HG03135 (cell line): ENCODE measurements around the gene SBK1.

Experiments used
- ATAC-seq: cut with Tn5 transposase; IDR thresholded peaks from one replicate; pipeline ENCODE4 v1.9.1; 2021; ENCODE audit warnings: mild to moderate bottlenecking, moderate library complexity; ENCODE audit not compliant: unreplicated experiment

The SBK1 gene

DNA sequence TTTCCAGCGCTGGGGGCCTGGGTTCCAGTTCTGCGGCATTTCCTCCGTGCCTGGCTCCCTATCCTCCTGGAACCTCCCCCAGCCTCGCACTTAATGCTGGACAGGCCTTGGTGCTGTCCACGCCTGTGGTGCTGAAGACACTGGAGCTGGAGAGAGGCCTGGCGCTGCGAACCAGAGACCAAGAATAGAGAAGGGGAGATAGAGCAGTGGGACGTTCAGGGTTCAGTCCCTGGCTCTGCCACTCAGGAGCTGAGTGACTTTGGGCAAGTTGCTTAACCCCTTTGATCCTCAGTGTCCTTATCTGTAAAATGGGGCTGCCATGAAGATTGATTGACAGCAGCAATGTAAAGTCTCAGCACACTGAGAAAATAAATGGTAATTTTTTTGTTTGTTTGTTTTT is 11.9 kb downstream of the SBK1 start:
- no peak for ATAC-seq

DNA sequence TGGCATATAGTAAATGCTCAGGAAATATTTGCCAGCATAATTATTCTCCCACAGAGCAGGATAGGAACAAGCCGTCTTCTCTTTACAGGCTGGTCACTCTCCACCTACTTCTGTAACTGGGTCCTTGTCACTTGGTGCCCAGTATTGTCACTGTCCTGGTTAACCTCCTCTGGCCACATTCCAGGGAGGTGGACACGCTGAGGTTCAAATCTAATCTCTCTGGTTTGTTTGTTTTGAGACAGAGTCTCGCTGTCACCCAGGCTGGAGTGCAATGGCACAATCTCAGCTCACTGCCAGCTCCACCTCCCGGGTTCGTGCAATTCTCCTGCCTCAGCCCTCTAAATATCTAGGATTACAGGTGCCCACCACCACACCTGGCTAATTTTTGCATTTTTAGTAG is 15.6 kb downstream of the SBK1 start:
- no peak for ATAC-seq

DNA sequence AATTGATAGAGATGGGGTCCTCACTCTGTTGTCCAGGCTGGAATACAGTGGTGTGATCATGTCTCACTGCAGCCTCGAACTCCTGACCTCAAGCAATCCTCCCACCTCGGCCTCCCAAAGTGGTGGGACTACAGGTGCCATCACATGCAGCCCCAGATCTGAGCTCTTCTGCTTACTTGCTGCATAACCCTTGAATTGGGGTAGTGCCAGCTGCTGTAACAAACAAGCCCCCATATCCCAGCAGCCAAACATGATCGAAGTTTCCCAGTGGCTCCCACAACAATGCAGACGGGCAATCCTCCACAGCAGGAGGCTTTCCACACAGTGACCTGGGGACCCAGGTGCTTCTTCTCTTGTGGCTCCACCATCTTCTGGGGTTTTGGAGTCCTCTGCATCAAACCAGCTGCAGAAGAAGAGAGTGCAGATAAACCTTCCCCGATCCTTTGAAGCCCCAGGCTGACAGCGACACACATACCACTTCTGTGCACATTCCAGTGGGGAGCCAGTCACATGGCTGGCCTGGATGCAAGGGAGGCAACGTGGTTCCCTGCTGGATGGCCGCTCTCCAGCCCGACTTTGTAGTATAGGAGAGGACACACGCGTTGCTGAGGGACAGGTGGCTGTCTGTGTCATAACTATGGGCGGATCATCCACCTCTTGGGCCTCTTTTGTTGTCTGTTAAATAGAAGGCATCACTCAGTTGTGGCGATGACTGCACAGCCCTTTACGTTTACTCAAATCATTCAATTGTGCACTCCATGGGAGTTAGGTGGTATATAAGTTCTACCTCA is 16.7 kb downstream of the SBK1 start:
- no peak for ATAC-seq

DNA sequence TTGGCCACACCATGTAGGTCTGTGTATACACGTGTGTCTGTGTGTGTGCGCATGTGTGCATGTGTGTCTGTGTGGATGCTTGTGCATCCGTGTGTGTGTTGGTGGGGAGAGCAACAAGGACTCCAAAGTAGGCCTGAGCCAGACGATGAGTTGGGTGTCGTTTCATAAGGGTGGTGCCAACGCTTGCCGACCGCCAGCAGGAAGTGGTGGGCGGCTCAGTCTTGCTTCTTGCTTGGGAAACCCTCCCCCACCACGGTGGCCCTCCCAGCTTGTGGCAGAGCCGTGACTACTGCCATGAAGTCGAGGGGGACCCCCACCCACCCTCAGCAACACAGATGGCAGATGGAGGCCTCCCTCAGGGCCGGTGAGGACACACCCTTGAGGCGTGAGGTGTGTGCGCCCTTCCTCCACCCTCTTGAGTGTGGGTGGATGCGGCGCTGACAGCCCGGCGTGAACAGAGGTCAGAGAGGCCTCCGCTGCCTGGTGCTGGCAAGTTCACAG is 17.5 kb downstream of the SBK1 start:
- ATAC-seq: no peak

DNA sequence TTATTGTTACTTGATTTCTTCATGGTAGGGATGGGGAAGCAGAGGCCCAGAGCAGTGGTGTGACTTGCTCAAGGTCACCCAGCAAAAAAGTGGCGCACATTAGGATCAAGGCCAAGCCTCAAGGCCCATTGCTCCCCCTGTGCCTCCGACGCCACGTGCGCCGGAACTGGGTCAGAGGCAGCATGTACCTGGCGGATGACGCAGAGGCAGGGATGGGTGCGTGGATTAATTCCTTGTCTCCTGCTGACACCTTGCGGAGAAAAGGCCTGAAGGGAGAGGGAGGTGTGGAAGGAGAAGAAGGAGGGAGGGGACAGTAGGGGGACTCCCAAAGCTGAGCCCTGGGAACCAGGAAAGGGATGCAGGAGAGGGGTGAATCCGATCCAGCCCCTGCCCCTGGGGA is 18.5 kb downstream of the SBK1 start:
- no peak for ATAC-seq

DNA sequence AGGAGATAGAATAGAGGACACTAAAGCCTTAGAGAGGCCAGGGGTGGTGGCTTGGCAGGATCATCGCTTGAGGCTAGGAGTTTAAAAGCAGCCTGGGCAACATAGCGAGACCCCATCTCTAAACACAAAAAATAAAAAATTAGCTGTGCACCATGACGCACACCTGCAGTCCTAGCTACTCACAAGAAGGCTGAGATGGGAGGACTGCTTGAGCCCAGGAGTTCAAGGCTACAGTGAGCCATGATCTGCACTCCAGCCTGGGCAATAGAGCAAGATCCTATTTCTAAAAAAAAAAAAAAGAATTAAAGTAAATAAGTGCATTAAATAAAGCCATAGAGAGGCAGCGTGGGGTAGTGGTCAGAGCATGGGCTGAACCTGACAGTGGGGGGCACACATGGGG is 19.1 kb downstream of the SBK1 start:
- no peak for ATAC-seq

DNA sequence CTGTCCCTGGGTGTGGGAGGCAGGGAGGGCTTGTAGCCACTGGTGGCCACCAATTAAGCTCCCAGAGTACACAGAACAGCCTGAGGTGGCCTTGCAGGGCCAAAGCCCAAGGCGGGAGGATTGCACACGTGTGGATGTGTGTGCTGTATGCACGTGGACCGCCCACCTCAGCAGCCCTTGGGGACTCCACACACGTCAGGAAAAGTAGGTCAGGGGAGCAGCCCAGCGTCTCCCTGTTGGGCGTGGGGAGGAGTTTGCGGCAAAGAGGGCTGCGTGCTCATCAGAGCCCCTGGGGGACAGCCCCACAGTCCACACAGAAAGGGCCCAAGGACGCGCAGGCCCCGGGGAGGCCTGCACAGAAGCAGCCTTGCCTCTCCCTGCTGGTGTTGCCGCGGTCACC is 19.6 kb downstream of the SBK1 start:
- ATAC-seq: no peak

DNA sequence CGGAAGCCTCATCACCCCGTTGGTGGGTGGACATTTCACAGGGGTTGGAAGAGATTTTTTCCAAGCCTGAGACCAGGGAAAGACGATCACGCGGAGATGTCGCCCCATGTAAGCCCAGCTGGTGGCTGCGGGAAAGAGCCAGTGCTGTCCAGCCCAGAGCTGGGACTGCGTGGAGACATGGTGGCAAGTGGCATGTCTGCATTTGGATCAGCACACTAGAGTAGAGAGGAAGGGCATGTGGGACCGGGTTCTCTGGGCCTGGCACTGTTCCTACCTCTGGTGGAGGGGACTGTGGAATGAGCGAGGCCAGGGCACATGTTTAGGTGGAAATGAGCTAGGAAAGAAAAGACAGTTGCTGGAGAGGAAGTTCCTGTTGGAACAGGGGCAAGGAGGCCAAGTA is 20.0 kb downstream of the SBK1 start:
- ATAC-seq: no peak

DNA sequence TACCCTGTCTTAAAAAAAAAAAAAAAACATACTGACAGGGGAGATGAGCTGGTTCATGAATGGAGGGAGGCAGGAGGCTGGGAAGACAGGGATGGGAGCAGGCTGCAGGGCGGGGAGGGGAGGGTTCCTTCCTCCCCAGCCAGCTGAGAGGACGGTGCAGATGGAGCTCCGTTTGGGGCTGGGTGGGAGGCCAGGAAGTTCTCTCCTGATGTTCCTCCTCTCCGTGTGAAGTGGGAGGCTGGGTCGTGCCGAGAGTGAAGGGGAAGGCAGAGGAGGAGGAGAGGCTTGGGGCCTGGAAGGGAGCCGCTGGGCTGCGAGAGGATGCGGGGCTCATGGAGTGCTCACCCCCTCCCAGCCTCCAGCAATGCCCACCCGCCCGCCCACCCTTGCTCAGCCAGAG is 21.3 kb downstream of the SBK1 start:
- no peak for ATAC-seq

DNA sequence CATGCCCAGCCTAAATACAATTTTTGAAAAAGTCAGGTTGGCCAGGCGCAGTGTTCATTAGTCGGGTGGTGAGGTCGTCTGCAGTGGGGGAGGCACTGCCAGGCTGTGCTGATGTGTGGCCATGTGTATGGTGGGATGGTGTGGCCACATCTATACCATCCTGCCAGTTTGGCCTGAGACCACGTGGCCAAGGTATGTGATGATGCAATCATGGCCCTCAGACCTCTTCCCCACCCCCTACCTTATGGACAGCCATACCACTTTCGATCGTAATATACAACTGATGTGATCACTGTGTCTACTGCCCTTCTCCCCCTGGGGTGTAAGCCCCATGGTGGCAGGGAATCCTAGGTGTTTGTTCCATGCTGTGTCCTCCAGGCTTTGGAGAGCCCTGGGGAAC is 23.7 kb downstream of the SBK1 start:
- ATAC-seq: no peak

DNA sequence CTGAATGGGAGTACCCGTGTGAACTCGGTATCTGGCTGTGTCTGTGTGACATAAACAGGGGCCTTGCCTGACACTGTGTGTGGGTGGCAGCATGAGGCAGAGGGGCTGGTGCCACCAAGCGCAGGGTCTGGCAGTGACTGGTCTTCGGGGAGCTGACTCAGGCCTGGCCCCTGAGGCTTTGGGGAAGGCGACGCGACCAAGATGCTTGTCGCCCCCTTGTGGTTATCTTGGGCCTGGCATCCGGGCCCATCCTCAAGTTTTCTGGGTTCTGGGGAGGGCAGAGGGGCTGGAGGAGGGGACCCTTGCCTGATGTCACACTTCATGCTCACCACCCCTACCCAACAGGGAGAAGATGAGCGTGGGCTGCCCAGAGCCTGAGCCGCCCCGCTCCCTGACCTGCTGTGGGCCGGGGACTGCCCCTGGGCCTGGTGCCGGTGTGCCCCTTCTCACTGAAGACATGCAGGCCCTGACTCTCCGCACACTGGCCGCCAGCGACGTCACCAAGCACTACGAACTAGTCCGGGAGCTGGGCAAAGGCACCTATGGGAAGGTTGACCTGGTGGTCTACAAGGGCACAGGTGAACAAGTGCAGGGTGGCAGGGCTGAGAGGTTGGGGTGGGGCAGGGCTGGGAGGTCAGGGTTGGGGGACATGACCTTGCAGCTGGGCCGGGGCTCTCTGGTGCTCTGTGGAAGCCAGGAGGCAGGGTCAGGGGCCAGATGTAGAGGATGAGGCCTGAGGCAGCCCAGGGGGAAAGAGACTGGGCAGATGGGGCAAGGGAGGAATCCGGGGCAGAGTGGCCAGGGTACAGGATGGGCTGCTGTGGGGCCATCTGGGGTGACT is 24.9 kb downstream of the SBK1 start:
- no peak for ATAC-seq

DNA sequence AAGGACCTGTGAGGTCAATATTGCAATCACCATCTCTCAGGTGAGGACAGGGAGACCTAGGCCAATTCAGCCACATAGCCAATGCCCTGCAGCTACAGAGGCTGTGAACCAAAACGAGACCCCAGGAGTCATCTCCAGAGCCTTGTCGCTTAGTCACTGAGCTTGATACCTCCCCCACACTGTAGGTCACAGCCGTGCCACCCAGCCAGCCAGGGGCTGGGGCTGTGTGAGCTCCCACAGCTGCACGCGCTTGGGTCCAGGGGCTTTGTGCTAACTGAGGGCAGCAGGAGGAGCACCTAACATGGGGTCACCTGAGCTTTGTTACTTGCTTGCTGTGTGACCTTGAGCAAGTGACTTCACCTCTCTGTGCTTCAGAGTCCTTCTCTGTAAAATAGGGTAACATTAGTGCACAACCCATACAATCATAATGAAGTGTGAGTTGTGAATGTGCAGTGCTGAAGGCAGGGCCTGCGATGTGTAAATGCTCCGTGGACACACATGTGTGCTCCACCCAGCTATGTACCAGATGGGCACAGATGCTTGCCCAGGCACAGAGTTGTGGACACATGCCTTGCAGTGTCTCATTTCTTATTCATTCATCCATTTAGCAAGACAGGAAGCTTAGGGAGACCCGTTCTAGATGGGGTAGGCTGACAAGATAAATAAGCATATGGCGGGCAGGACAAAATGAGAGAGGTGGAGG is 25.9 kb downstream of the SBK1 start:
- no peak for ATAC-seq

DNA sequence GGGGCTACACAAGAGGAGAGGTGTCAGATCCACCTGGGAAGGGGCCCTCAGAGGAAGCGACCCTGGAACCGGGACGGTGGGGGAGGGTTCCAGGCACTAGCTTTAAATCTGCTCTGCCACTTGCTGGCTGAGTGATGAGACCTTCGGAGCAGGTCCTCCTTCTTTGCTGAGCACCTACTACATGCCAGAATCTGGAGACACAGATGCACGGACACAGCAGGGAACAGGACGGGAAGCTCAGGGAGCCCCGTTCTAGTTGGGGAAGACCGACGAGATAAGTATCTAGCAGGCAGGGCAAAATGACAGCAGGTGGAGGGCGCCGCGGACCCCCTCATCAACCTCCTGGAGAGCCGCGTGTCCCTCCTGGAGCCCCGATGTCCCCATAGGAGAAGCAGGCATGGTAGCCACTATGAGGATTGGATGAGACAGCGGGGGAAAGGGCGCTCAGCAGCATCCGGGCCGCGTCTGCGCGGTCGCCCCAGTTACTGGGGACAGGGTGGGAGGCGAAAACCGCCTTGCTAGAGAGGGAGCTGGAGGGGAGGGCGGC is 27.2 kb downstream of the SBK1 start:
- ATAC-seq: no peak

DNA sequence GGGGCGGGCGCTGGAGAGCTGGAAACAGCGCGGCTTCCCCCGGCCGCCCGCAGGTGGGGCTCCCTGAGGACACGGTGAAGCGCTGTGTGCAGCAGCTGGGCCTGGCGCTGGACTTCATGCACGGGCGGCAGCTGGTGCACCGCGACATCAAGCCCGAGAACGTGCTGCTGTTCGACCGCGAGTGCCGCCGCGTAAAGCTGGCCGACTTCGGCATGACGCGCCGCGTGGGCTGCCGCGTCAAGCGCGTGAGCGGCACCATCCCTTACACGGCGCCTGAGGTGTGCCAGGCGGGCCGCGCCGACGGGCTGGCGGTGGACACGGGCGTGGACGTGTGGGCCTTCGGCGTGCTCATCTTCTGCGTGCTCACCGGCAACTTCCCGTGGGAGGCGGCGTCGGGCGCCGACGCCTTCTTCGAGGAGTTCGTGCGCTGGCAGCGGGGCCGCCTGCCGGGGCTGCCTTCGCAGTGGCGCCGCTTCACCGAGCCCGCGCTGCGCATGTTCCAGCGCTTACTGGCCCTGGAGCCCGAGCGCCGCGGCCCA is 27.8 kb downstream of the SBK1 start:
- ATAC-seq: no peak

DNA sequence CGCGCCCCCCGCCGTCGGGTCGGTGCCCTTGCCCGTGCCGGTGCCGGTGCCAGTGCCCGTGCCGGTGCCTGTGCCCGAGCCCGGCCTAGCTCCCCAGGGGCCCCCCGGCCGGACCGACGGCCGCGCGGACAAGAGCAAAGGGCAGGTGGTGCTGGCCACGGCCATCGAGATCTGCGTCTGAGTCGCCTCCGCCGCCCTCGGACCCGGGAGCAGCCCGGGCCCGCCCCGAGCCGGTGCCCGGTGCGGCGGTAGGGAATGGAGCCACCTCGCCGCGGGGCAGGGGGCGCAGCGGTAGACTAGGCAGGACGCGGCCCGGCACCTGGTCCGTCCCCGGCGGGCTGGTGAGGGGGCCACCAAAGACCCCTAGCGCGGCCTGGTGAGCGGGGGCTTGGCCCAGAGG is 28.4 kb downstream of the SBK1 start:
- ATAC-seq: no peak

DNA sequence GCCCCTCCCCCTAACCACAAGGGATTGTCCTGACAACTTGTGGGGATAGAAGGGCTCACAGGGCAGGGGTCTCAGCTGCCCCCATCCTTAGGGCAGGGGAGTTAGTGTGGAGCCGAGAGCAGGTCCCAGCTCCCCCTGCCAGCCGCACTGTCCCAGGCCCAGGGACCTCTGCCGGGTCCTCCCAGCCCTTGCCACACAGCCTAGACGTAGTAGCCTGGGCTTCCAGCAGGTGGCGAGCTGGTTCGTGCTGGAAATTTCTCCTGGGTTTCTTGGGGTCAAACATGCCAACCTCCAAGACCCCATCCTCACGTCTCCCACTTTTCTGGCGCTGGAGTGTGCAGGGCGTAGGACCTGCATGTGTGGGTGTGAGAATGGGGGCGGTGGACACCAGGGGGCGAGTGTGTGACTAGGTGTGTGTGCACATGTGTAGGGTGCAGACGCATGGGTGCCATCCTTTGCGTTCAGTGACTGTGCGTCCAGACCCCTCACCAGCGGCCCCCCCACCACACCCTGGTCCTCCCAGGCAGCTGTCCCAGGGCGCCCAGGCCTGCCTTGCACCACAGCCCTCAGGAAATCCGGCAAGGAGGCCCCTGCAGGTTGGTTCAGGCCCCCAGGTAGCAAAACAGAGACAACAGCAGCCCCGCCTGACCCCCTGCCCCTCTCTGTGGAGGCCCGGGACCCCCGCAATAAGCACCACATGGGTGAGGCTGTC is 29.5 kb downstream of the SBK1 start:
- ATAC-seq: no peak

DNA sequence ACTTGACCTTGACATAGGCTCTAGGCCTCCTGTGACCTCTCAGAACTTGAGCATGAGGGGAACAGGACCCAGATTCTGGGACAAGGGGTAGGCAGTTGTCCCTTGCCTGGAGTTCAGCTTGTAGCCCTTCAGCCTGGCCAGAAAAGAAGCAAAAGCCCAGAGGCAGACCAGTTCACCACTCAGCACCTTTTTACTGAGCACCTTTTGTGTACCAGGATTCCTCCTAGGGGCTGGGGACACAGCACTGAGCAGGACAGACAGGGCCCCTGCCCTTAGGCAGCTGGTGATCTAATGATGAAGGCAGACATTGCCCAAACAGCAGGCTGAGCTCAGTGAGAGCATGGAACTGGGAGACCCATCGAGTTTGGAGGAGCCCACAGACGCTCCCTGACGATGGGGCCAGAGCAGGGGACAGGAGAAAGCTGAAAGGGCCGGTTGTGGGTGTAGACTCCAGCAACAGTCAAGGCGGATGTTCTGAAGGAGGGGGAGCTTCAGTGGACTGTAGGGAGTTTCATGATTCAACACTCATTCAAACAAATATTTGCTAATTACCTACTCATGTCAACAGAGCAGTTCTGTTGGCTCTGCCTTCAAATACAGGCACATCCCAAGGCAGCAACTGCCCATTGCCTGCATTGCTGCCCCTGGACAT is 32.0 kb downstream of the SBK1 start:
- no peak for ATAC-seq

DNA sequence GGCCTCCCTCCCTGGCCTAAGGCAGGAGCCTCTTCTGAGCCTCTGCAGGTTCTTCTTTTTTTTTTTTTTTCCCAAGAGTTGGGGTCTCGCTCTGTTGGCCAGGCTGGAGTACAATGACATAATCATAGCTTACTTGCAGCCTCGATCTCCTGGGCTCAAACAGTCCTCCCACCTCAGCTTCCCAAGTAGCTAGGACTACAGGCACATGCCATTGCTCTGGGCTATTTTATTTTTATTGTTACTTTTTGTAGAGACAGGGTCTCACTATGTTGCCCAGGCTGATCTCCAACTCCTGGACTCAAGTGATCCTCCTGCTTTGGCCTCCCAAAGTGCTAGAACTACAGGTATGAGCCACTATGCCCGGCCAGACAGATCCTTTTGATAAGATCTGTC is 32.6 kb downstream of the SBK1 start:
- no peak for ATAC-seq

DNA sequence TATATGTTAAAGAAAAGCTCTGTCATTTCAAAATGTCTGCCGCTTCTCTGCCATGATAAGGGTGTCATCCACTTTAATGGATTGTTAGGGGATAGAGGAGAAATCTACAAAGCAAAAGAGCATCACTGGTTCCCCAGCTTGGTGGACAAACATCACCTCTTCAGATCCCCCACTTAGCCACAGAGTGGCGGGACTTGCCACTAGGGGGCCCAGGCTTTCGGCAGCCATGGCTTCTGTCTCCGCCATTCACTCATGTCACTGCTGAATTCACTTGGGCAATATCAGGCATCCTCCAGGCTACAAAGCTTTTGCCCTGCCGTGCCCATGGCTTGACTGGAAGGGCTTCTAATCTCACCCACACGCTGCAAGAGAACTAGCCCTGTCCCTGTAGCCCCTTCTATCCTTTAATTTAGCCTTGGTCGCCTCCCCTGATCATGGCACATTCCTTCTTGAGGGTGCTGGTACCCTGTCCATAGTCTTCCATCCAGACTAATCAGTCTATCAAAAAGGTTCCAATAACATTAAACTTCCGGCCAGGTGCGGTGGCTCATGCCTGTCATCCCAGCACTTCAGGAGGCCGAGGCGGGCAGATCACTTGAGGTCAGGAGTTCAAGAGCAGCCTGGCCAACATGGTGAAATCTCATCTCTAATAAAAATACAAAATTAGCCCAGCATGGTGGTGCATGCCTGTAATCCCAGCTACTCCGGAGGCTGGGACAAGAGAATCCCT is 34.7 kb downstream of the SBK1 start:
- no peak for ATAC-seq
